SK-N-MC (cell line): Measurements from ENCODE around the gene FLT1.

ENCODE experiments used
- DNase-seq: peaks from one replicate; pipeline ENCODE4 v3.0.0-alpha.2; 2011; ENCODE audit warnings: low read depth, low spot score
- H3K27ac ChIP-seq: fragments of 200-600 bp; sonication (generic); 2 replicates; pipeline ENCODE4 v1.5.1; 2016; ENCODE audit warnings: mixed run types
- H3K36me3 ChIP-seq: fragments of 200-600 bp; sonication (generic); 2 replicates; pipeline ENCODE4 v1.6.1; 2017; ENCODE audit warnings: antibody characterized with exemption, low read length, mixed read lengths; ENCODE audit not compliant: insufficient read depth
- H3K4me3 ChIP-seq: fragments of 200-600 bp; sonication (generic); 2 replicates; pipeline ENCODE4 v1.5.1; 2016
- H3K9ac ChIP-seq: fragments of 200-600 bp; sonication (generic); 2 replicates; pipeline ENCODE4 v1.8.0; 2017; ENCODE audit warnings: mixed run types, mixed read lengths; ENCODE audit not compliant: insufficient read length
- H3K9me3 ChIP-seq: fragments of 200-600 bp; sonication (generic); 2 replicates; pipeline ENCODE4 v1.6.1; 2017; ENCODE audit warnings: low read depth, mild to moderate bottlenecking, antibody characterized with exemption, low read length, moderate library complexity, mixed read lengths
- EZH2 ChIP-seq: fragments of 200-600 bp; sonication (generic); IDR thresholded peaks from one replicate; pipeline ENCODE4 v1.6.1; 2017; ENCODE audit warnings: antibody characterized with exemption
- FOXP2 ChIP-seq: optimal IDR thresholded peaks from 2 replicates; pipeline ENCODE3; 2011; ENCODE audit warnings: mild to moderate bottlenecking, moderate library complexity; ENCODE audit not compliant: insufficient read depth; ENCODE audit errors: extremely low read length, control extremely low read depth
- POLR2AphosphoS5 ChIP-seq: IDR thresholded peaks from 2 replicates; pipeline ENCODE4 v1.6.1; 2012; ENCODE audit warnings: mild to moderate bottlenecking, low read depth, low read length, borderline replicate concordance

Gene FLT1

GRCh38 chr13:28411831-28412353 is 83.0 kb downstream of the FLT1 start:
- Histone ChIP-seq H3K9ac (no peak overlapping the region), H3K4me3 (no peak overlapping the region), H3K36me3 (no peaks in the 10 kb centered on the region), H3K9me3 (no peaks in the 10 kb centered on the region), H3K27ac (no peak overlapping the region)
- TF ChIP-seq EZH2 (no peak), POLR2AphosphoS5 (no peak), FOXP2 (no peak)
- DNase-seq, result no peak

GRCh38 chr13:28410096-28410495 is 84.8 kb downstream of the FLT1 start:
- H3K36me3 ChIP-seq, result no peaks in the 10 kb centered on the region
- TF ChIP-seq FOXP2, result no peak
- TF ChIP-seq EZH2, result no peak
- TF ChIP-seq POLR2AphosphoS5, result no peak
- H3K27ac ChIP-seq, result no peak overlapping the region
- no peak overlapping the region for H3K9ac ChIP-seq
- H3K4me3 ChIP-seq, result no peak overlapping the region
- H3K9me3 ChIP-seq, result no peaks in the 10 kb centered on the region
- no peak for DNase-seq

- Histone ChIP-seq H3K9me3 (no peaks in the 10 kb centered on the region), H3K36me3 (no peaks in the 10 kb centered on the region), H3K4me3 (no peak overlapping the region), H3K9ac (no peak overlapping the region), H3K27ac (no peak overlapping the region)
- DNase-seq, result no peak
- TF ChIP-seq EZH2, result no peak
Measured at GRCh38 chr13:28409648-28410047, 85.3 kb downstream of the FLT1 start.

GRCh38 chr13:28408863-28409262 is 86.1 kb downstream of the FLT1 start:
- no peak overlapping the region for H3K4me3 ChIP-seq
- no peak overlapping the region for H3K27ac ChIP-seq
- H3K36me3 ChIP-seq, result no peaks in the 10 kb centered on the region
- no peak overlapping the region for H3K9ac ChIP-seq
- DNase-seq, result no peak
- TF ChIP-seq POLR2AphosphoS5, result no peak
- TF ChIP-seq EZH2, result no peak
- no peak for TF ChIP-seq FOXP2
- no peaks in the 10 kb centered on the region for H3K9me3 ChIP-seq

- no peak for DNase-seq
- H3K27ac ChIP-seq, result no peak overlapping the region
- no peak overlapping the region for H3K4me3 ChIP-seq
- H3K9ac ChIP-seq, result no peak overlapping the region
- TF ChIP-seq EZH2, result no peak
- TF ChIP-seq FOXP2, result no peak
- no peak for TF ChIP-seq POLR2AphosphoS5
- H3K36me3 ChIP-seq, result no peaks in the 10 kb centered on the region
- no peaks in the 10 kb centered on the region for H3K9me3 ChIP-seq
Measured at GRCh38 chr13:28408235-28408848, 86.6 kb downstream of the FLT1 start.

GRCh38 chr13:28406733-28407266 is 88.1 kb downstream of the FLT1 start:
- Histone ChIP-seq H3K36me3 (no peaks in the 10 kb centered on the region), H3K9ac (no peak overlapping the region), H3K4me3 (no peak overlapping the region), H3K27ac (no peak overlapping the region), H3K9me3 (no peaks in the 10 kb centered on the region)
- no peak for DNase-seq
- TF ChIP-seq POLR2AphosphoS5, result no peak
- no peak for TF ChIP-seq EZH2
- no peak for TF ChIP-seq FOXP2

GRCh38 chr13:28402057-28402381 is 92.9 kb downstream of the FLT1 start:
- no peak for DNase-seq
- H3K4me3 ChIP-seq, result no peak overlapping the region
- TF ChIP-seq POLR2AphosphoS5 (no peak), FOXP2 (no peak), EZH2 (no peak)
- H3K9ac ChIP-seq, result no peak overlapping the region
- H3K36me3 ChIP-seq, result no peaks in the 10 kb centered on the region
- peak overlapping the region; percentile 40; the same call in 1 of the 2 replicates for H3K27ac ChIP-seq
- H3K9me3 ChIP-seq, result no peaks in the 10 kb centered on the region

- Histone ChIP-seq H3K9me3 (no peaks in the 10 kb centered on the region), H3K36me3 (no peaks in the 10 kb centered on the region), H3K9ac (no peak overlapping the region), H3K4me3 (peak overlapping the region; percentile 23), H3K27ac (peak overlapping the region; percentile 40; the same call in 1 of the 2 replicates)
- no peak for DNase-seq
- TF ChIP-seq FOXP2 (no peak), EZH2 (no peak), POLR2AphosphoS5 (no peak)
Measured at GRCh38 chr13:28401303-28402056, 93.4 kb downstream of the FLT1 start.
